ENCODE results near the gene FAM184B. TPM values are rescaled to one million over a fixed set of nuclear protein-coding genes. Genes with fewer than 3 reads are reported as not detected.

The FAM184B gene
- total RNA-seq, 1 donor from 2014 or later, result not detected

GRCh38 chr4:17657090-17657489 is 124.3 kb downstream of the FAM184B start:
- Histone ChIP-seq H3K4me1 (no peaks in the 10 kb centered on the region), H3K36me3 (no peaks in the 10 kb centered on the region), H3K9me3 (no peaks in the 10 kb centered on the region), H3K4me3 (no peak overlapping the region), H3K27ac (no peak overlapping the region), H3K27me3 (no peaks in the 10 kb centered on the region)
- TF ChIP-seq CTCF (IDR thresholded peaks at IDR 0.05), result no peak
- intact Hi-C loops (cut with DNase I), result no loop called here
- DNase-seq (ENCODE audit: low spot score in 2 of 2), result no peak

- no peak for TF ChIP-seq CTCF (IDR thresholded peaks at IDR 0.05)
- no peaks in the 10 kb centered on the region for H3K4me1 ChIP-seq
- H3K36me3 ChIP-seq, result no peaks in the 10 kb centered on the region
- intact Hi-C loops (cut with DNase I), result no loop called here
- no peaks in the 10 kb centered on the region for H3K9me3 ChIP-seq
- H3K27ac ChIP-seq, result no peak overlapping the region
- no peaks in the 10 kb centered on the region for H3K27me3 ChIP-seq
- DNase-seq (ENCODE audit: low spot score in 2 of 2), result no peak
- no peak overlapping the region for H3K4me3 ChIP-seq
Observed at GRCh38 chr4:17654701-17655100, 126.7 kb downstream of the FAM184B start.

- TF ChIP-seq CTCF (IDR thresholded peaks at IDR 0.05), result no peak
- Histone ChIP-seq H3K4me1 (no peaks in the 10 kb centered on the region), H3K27ac (no peak overlapping the region), H3K4me3 (no peak overlapping the region), H3K9me3 (no peaks in the 10 kb centered on the region), H3K36me3 (no peaks in the 10 kb centered on the region), H3K27me3 (no peaks in the 10 kb centered on the region)
- intact Hi-C loops (cut with DNase I), result no loop called here
- DNase-seq (ENCODE audit: low spot score in 2 of 2), result no peak
Observed at GRCh38 chr4:17650406-17650805, 131.0 kb downstream of the FAM184B start.

- Histone ChIP-seq H3K9me3 (no peaks in the 10 kb centered on the region), H3K4me3 (no peak overlapping the region), H3K27me3 (no peaks in the 10 kb centered on the region), H3K36me3 (no peaks in the 10 kb centered on the region), H3K4me1 (no peaks in the 10 kb centered on the region), H3K27ac (no peak overlapping the region)
- no peak for DNase-seq (ENCODE audit: low spot score in 2 of 2)
- intact Hi-C loops (cut with DNase I), result no loop called here
- TF ChIP-seq CTCF (IDR thresholded peaks at IDR 0.05), result no peak
Observed at GRCh38 chr4:17647927-17648326, 133.5 kb downstream of the FAM184B start.

GRCh38 chr4:17647176-17647806 is 134.1 kb downstream of the FAM184B start:
- intact Hi-C loops (cut with DNase I), result no loop called here
- Histone ChIP-seq H3K27me3 (no peaks in the 10 kb centered on the region), H3K9me3 (no peaks in the 10 kb centered on the region), H3K4me3 (no peak overlapping the region), H3K4me1 (no peaks in the 10 kb centered on the region), H3K27ac (no peak overlapping the region), H3K36me3 (no peaks in the 10 kb centered on the region)
- DNase-seq (ENCODE audit: low spot score in 2 of 2), result no peak
- no peak for TF ChIP-seq CTCF (IDR thresholded peaks at IDR 0.05)

GRCh38 chr4:17646693-17647092 is 134.7 kb downstream of the FAM184B start:
- Histone ChIP-seq H3K9me3 (no peaks in the 10 kb centered on the region), H3K27ac (no peak overlapping the region), H3K4me3 (no peak overlapping the region), H3K4me1 (no peaks in the 10 kb centered on the region), H3K36me3 (no peaks in the 10 kb centered on the region), H3K27me3 (no peaks in the 10 kb centered on the region)
- no peak for DNase-seq (ENCODE audit: low spot score in 2 of 2)
- intact Hi-C loops (cut with DNase I), result no loop called here
- no peak for TF ChIP-seq CTCF (IDR thresholded peaks at IDR 0.05)

Data from ascending aorta (tissue), 2 donors.